ENCODE results near the gene SFXN3.
A peak's percentile ranks its signal among the peaks of the same experiment; 100 is the strongest.

SFXN3 gene

DNA sequence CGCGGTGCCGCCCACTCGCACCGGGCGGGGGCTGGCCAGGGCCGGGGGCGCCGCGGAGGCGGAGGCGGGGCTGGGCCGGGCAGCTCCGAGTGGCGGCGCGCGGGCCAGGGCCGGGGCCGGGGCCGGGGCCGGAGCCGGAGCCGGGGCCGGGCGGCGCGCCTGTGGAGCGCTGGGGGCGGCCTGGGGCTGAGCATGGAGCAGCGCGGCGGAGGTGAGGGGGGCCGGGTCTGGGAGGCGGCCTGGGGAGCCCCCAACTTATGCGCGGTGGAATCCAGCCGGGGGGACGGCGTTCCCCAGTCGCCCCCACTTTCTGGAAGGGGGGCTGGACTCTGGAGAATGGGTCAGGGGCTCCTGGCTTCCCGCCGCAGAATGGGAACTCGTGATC lies 31.3 kb upstream of the SFXN3 start, which contains the start of gene LZTS2:
TSS of gene LZTS2 (plus strand) at position 67 of the 385 bp plus-strand sequence. CDS start 2,731 bp downstream, outside the sequence.
- DNase-seq (ENCODE audit: extremely low read depth in 1 of 2, low read depth in 1 of 2), result no peak

- no peak for DNase-seq (ENCODE audit: extremely low read depth in 1 of 2, low read depth in 1 of 2)
Measured at GRCh38 chr10:101000127-101000914, 30.7 kb upstream of the SFXN3 start.

DNA sequence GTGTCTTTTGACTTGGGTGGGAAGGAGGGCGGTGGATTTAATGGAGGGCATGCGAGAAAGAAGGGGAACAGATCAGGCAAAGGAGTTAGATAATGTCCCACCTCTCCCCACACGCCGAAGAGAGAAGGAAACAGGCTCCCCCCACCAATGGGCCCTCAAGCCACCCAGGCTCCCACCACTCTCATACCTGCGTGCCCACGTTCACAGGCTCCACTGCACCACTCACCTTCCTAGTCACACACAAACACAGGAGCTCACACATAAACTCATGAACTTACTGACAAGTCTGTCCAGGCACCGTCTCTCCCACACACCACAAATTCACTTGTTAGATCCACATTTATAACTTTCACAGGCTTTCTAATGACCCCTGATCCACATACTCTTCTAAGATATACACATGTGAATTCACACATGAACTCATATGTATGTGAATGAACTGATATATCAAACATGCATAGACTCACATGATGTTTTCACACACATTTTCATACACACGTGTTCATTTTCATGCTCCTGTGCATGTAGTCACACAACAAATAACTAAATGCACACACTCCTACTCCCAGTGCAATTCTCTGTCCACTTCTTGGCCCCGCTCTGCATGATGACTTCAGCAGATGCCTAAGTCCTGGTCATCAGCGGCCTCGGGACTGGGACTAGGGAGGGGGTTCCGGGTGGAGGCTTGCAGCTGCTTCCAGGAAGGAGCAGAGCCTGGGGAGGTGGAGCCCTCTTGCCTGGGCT lies 29.9 kb upstream of the SFXN3 start:
- DNase-seq (ENCODE audit: extremely low read depth in 1 of 2, low read depth in 1 of 2), result no peak

DNA sequence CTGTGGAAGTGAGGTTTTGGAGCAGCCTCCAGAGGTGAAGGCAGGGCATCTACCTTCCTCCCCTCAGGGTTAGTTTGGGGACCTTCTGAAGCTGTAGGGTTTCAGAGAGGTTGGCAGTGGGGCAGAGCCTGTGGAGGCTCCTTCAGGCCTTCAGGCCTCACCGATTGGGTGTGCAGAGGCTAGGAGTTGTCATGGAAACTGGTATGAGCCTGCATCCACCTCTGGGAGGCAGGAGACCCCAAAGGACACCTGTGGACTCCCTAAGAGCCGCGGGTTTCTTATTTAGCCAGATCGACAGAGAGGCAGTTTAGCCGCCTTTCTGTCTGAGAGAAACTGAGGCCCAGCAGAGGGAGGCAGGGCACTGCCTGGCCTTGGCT lies 29.4 kb upstream of the SFXN3 start:
- no peak for DNase-seq (ENCODE audit: extremely low read depth in 1 of 2, low read depth in 1 of 2)

DNA sequence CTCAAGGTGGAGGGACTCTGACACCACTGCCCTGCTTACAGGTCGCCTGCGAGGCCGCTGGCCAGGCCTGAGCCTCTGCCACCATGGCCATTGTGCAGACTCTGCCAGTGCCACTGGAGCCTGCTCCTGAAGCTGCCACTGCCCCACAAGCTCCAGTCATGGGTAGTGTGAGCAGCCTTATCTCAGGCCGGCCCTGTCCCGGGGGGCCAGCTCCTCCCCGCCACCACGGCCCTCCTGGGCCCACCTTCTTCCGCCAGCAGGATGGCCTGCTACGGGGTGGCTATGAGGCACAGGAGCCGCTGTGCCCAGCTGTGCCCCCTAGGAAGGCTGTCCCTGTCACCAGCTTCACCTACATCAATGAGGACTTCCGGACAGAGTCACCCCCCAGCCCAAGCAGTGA lies 28.6 kb upstream of the SFXN3 start:
- DNase-seq (ENCODE audit: extremely low read depth in 1 of 2, low read depth in 1 of 2), result no peak

DNA sequence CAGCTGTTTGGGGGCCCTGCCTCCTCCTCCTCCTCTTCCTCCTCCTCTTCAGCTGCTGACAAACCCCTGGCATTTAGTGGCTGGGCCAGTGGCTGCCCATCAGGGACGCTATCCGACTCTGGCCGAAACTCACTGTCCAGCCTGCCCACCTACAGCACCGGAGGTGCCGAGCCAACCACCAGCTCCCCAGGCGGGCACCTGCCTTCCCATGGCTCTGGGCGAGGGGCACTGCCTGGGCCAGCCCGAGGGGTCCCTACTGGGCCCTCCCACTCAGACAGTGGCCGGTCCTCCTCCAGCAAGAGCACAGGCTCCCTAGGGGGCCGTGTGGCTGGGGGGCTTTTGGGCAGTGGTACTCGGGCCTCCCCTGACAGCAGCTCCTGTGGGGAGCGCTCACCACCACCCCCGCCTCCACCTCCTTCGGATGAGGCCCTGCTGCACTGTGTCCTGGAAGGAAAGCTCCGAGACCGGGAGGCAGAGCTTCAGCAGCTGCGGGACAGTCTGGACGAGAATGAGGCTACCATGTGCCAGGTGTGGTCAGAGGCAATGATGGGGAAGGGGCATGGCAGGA lies 27.3 kb upstream of the SFXN3 start:
- DNase-seq (ENCODE audit: extremely low read depth in 1 of 2, low read depth in 1 of 2), result no peak

DNA sequence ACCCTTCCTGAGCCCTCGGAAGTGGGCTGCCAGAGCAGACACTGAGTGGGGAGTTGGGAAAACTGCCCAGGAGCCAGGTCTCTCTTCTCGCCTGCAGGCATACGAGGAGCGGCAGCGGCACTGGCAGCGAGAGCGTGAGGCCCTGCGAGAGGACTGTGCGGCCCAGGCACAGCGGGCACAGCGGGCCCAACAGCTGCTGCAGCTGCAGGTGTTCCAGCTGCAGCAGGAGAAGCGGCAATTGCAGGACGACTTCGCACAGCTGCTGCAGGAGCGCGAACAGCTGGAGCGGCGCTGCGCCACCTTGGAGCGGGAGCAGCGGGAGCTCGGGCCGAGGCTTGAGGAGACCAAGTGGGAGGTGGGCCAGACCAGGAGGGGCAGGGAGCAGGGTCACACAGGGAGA lies 25.7 kb upstream of the SFXN3 start:
- no peak for DNase-seq (ENCODE audit: extremely low read depth in 1 of 2, low read depth in 1 of 2)

DNA sequence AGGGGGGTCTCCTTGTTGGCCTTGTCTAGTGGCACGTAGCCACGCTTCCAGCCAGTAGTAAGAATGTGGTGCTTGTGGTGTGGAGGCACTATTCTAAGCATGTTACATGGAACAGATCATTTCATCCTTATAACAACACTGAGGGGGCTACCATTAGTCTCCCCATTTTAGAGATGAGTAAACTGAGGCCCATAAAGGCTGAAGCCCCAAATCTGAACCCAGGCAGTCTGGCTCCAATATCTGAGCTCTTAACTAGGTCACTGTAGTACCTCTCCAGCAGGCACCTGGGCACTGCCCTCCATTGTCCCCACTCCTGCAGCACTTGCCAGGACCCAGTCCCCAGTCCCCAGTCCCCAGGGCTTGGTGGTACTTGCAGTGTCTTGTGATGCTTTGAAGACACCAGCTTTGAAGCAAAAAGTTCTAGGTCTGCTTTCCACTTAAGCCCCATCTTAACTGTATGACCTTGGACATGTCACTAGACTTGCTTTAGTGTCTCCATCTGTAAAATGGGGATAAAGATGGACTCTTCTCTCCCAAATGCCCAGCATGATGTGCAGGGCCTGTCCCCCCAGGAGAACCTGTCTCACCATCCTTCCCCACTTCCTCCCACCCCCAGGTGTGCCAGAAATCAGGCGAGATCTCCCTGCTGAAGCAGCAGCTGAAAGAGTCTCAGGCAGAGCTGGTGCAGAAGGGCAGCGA lies 25.0 kb upstream of the SFXN3 start:
- DNase-seq (ENCODE audit: extremely low read depth in 1 of 2, low read depth in 1 of 2), result no peak

GRCh38 chr10:101006593-101007098 lies 24.4 kb upstream of the SFXN3 start:
- DNase-seq (ENCODE audit: extremely low read depth in 1 of 2, low read depth in 1 of 2), result no peak

GRCh38 chr10:101007099-101007711 lies 23.8 kb upstream of the SFXN3 start:
- no peak for DNase-seq (ENCODE audit: extremely low read depth in 1 of 2, low read depth in 1 of 2)

DNA sequence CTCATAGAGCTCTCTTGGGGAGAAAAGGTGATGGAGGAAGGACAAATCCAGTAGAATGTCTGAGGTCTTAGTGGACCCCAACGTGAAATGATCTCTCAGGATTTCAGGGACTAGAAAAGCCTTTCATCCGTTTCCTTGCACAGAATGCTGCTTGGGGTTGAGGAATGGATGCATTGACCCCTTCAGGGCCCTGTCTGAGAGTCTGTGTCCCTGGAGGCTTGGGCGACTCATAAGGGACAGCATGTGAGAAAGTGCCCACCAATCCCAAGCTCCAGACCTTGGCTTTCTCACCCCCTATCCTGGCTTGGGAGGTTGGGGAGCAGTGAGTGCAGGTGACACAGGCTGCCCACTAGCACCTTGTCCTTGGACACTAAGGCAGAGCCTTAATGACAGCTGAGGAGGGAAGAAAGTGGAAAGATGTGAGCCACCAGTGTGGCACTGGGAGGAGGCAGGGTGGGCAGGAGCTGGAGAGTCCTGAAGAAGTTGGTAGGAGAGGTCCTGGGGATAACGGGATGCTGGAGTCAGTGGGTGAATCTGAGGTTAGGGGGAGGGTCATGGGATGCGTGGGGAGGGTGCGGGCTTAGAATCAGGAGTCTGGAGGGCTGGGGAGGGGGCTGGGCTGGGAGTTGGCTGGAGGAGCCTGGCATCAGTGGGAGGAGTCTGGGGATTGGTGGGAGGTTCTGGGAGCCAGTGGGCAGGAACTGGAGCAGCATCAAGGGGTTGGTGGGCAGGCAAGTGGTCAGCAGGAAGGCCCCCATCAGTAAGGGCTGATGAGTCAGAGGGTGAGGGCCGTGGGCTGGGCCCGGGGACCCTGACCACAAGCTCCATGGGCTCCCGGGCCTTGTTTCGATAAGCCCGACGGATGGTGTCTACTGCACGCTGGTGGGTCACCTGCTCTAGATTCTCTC lies 22.9 kb upstream of the SFXN3 start:
- no peak for DNase-seq (ENCODE audit: extremely low read depth in 1 of 2, low read depth in 1 of 2)

DNA sequence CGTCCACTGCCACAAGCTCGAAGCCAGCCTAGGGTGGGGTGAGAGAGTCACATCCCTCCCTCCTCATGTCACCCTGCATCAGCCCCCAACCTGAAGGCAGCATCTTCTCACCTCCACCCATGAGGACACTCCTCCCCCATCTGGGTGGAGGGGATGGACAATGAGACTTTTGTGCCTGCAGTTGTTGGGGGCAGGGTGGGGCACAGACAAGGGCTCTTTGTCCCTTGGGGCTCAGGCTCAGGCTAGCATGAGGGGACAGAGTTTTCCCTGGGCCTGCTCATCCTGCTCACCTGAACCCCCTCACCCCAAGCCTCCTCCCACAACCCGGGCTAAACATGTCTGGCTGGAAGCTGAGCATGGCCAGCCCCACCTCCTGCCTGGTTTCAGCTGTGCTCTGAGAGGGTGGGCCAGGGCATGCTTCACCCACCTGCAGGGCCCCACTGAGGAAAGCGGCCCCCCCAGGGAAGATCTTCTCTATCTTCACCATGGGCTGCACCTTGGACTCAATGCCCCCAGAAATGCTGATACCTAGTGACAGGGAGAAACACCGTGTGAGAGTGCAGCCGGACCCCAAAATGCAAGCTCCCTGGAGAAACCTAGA lies 22.1 kb upstream of the SFXN3 start:
- no peak for DNase-seq (ENCODE audit: extremely low read depth in 1 of 2, low read depth in 1 of 2)

GRCh38 chr10:101010329-101010728 lies 20.7 kb upstream of the SFXN3 start:
- no peak for DNase-seq (ENCODE audit: extremely low read depth in 1 of 2, low read depth in 1 of 2)

DNA sequence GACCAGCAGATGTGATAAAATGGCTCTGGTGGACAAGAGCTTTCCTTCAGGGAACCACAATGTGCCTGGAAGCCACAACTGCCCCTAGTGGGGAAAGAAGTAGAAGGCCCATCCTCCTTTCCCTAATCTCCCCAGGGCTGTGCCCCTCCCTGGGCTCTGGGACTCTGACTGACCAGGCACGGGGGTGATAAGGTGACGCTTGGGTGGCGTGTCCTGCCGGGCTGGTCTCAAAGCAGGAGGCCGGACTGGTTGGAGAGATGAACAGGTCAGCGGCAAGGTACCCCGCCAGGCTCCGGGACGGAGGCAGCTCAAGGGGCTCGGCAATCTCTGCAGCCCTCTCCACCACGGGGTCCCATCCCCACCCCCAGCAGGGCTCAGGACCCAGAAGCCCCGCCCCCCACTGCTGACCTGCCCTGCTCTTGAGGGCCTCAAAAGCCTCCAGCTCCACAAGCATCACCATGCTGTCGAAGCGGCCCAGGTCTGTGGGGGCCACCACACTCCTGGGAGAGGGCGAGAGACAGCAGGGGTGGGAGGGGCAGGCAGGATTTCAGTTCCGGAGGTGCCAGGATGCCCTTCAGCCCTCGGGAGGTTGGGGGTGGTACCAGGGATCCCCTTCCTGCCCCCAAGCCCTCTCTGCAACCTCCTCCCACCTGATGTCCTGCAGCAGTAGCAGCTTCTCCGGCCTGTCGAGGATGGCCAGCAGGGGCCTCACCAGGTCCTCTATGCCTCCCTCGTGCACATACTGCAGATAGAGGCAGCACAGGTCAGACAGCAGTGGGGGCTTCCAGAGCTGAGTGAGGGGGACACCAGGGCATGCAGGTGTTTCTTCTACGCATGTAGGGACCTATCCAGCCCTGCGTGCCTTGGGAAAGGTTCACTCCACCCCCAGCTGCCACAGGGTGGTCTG lies 19.3 kb upstream of the SFXN3 start:
- no peak for DNase-seq (ENCODE audit: extremely low read depth in 1 of 2, low read depth in 1 of 2)

DNA sequence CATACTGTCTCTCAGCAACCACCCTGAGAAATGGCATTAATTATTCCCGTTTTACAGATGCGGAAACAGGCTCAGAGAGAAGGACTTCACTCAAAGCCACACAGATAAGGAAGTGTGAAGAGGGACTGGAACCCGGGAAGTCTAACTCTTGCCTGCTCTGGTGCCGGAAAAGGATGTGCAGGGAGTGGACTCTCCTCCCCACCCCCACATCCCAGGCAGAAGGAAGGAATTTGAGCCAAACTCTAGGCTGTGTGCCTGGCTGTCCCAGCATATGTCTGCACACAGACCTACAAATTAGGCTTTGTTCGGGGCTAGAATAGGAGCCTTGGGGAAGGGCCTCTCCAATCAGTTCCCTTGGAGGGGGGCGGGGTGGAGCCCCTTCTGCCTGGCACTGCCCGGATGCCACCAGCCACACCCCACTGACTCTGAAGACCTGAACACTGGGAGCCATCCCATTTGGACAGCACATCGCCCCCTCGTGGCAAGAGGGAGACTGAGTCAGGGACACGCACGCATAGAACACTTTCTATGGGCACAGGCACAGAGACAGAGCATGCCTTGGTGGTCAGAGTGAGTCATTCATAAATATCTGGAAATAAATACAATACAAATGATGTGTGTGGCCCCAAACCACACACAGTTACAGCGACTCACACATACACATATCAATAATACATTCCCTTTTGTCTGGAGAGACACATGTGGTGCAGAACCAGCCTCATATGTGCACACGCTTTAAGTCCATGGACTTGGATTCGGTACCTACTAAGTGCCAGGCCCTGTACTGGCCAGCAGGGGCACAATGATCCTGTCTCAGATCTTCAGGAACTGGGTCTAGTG lies 18.3 kb upstream of the SFXN3 start:
- DNase-seq (ENCODE audit: extremely low read depth in 1 of 2, low read depth in 1 of 2), result peak; percentile 53 to 75

DNA sequence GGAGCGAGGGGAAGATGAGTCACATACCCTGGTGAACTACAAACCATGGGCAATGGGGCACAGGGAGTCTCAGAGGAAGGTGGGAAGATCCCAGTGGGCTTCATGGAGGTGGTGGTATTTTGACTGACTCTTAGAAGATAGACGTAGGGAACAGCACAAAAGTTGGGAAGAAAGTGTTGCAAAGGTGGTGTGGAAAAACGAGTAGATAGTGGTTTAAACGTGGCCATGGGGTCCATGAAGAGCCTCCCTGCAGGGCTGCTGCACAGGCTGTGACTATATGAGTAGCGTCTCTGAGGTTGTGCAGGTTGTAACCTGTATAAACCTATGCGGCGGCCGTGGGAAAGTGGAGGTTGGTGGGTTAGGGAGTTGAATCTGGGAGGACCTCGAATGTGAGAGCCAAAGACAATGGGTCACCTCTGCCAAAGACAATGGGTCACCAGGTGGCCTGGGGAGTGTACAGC lies 17.6 kb upstream of the SFXN3 start:
- no peak for DNase-seq (ENCODE audit: extremely low read depth in 1 of 2, low read depth in 1 of 2)

- peak; percentile 39 to 59 for DNase-seq (ENCODE audit: extremely low read depth in 1 of 2, low read depth in 1 of 2)
Measured at GRCh38 chr10:101014230-101014884, 16.7 kb upstream of the SFXN3 start.

Measured in stimulated activated CD8-positive, alpha-beta memory T cell treated with anti-CD3 and anti-CD28 coated beads, Interleukin-7, amount 100 ng/mL, for 48 hours (primary cell).